NCI-H2227 (cell line): ENCODE data around the gene CROCC2.

ENCODE experiments used
- DNase-seq: peaks from one replicate; lab custom pipeline; 2025; ENCODE audit not compliant: unreplicated experiment; lab: John Stamatoyannopoulos, UW

CROCC2 gene

DNA sequence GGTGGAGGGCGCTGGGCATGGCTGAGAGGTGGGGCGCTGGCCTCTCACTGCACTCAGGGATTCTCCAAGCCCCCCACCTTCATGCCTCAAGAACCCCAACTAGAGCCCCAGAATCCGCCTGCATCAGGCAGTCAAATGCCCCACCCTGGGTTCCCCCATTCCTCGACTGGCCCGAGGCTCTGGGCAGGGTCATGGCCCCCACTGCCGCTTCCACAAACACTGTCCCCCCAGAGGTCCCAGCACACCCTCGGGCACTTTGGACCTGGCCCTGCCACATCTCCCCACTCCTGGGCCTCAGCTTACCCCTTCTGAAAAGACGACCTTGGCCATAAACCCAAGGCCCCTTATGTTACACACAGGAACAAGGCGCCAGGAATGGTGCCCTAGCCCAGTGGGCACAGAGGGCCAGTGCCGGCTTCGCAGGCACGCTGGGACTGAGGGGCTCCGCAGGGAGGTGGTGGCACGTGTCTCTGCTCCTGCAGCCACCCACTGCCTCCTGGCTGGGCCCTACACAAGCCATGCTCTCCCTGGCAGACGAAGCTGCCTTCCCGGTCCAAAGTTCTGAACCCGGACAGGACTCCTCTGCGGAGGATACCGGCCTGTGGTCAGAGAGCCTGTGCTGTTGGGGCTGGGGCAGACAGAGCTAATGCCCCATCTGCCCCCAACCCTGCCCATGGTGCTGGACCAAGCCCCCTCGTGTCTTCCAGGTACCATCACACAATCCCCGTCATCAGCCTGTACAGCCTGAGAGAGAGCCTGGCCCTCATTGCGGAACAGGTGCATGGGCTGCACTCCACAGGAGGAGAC lies 30.7 kb upstream of the CROCC2 start:
- DNase-seq = no peak

DNA sequence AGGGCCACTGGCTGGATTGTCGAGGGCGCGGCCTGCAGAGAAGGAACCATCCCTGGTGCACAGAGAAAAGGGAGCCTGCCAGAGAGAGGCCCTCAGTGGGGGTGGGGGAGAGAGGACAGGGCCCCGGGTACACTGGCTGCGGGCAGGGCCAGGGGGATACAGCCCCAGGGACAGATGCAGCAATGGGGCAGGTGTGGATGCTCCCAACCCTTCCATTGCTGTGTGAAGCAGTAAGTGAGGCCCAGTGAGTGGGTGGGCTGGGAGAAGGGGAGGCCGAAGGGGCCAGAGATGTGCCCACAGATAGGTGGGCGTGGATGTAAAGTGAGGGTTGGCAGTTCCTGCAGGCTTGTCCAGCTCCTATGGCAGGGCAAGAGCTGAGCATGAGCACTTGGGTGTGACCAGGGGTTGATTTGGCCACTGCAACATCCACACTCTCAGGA lies 30.1 kb upstream of the CROCC2 start:
- DNase-seq = no peak

DNA sequence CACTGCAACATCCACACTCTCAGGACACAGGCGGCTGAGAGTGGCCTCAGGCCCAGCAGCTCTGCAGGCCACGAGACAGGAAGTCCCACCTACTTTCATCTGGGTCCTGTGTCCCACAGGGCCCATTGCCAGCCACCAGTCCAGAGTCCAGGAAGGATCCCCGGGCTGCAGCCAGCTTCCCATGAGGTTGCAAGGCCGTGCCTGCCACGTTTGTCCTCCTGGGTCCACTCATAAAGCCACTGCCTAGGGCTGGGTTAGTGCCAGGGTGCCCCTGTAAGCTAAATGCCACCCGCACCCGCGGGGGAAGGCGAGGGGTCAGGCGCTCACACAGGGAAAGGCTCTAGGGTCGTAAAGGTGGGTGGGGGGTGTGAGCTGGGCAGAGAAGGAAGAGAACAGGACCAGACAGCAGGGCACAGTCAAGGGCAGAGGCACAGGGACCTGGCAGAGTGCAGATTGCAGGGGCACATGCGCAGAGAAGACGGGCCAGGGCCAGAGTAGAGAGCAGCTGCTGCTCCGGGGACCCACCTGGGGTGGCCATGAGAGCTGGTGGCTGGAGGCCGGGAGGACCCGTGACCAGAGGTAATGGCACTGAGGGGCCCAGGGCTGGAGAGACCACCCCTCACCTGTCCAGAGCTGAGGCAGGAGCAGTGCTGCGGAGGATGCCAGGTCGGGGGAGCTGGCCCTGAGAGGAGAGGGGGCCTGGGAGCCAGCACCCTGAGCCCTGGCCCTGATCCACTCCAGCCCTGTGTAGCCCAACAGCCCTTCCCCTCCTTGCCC lies 29.5 kb upstream of the CROCC2 start:
- DNase-seq = no peak

DNA sequence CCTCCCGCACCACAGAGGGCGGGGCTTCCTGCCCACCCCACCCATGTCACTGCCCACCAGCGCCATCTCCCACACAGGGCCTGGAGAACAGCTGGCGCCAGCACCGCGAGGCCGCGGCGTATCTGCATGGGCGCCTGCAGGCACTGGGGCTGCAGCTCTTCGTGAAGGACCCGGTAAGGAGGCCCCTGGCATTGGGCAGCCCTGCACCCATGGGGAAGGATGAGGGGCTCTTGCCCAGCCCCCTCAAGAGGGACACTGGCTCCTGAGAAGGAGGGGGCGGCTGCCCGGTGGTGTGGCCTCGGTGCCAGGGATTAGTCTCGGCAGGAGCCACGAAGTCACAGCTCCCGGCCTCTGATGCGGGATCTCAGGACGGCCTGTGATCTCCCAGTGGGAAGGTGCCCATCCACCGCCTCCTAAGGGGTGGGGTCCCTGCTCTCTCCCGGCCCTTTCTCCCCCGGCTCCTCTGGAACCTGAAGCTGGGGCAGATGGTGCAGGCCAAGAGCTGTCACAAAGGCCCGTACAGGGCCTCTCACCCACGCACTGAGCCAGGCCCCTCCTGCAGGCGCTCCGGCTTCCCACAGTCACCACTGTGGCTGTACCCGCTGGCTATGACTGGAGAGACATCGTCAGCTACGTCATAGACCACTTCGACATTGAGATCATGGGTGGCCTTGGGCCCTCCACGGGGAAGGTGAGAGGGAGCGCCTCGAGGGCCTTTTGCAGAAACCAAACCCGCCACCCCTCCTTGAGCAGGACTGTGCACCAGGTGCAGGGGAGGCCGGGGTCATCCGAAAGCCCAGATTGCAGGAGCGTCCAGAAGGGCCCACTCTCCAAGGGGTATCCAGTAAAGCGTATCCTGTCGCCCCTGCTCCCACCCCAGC lies 28.4 kb upstream of the CROCC2 start:
- no peak for DNase-seq

DNA sequence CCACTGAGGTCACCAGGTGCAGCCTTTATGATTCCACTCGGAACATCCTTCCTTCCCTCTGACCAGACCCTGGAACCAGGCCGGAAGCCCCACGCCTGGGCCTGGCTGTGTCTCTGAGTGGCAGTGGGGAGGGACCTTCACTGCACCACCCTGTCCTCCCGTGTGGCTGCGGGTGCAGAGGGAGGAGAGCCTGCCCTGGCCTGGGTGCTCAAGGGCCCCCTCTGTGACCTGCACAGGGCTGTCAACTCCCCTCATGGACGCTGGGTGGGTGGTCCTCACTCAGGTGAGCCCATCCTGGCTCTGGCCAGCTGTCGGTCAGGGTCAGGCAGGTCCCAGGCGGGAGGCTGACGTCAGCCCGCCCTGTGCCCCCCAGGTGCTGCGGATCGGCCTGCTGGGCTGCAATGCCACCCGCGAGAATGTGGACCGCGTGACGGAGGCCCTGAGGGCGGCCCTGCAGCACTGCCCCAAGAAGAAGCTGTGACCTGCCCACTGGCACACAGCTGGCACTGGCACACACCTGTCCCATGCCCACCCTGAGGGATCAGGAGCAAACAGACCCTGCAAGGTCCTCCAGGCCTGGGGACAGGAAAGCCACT lies 27.7 kb upstream of the CROCC2 start:
- DNase-seq = no peak

DNA sequence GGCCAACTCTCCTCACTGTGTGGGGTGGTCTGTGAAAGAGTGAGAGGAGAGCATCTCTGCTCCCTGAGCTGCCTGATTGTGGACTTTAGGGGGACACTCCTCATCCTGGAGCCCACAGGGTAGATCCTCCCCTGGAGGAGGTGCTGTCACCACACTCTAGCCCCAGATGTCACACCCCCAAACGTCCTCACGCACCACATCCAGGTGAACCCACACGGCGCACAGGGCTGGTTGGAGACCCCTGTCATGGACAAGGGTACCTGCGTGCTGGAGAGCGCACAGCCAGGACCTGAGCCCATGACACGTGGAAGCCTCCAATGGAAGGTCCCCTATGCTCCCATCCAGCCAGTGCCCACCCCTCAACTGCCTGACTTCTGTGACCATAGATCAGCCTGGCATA lies 27.0 kb upstream of the CROCC2 start:
- DNase-seq = no peak

DNA sequence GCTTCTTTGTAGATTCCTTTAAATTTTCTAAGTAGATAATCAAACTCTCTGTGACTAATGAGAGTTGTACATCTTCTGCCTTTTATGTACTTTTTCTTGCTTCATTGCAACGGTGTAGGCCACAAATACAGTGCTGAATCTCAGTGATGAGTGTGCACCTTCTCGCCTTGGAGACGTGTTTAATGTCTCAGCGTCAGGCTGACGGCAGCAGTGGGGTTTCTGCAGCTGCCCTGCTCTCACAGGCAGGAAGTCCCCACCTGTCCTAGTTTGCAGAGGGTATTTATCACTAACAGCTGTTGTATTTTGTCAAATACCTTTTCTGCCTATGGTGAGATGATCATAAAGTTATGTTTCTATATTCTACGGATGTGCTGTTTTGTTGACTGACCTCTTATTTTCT lies 24.2 kb upstream of the CROCC2 start:
- DNase-seq = no peak

DNA sequence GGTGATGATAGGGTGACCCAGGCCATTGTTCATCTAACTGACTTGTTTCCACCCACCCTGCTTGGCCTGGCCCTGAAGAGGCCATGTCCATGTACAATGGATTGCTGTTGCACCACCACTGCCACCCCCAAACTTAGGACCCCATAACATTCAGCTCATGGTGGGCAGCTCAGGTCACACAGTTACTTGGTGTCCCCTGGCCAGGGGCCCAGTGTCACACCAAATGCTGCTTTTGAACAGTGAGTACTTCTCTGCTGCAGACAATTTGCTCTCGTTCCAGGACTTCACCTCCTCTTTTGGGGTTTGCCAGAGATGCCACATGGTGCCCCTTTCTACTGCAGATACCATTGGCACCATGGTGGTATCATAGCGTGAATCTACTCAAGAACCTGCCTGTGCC lies 21.9 kb upstream of the CROCC2 start:
- no peak for DNase-seq

DNA sequence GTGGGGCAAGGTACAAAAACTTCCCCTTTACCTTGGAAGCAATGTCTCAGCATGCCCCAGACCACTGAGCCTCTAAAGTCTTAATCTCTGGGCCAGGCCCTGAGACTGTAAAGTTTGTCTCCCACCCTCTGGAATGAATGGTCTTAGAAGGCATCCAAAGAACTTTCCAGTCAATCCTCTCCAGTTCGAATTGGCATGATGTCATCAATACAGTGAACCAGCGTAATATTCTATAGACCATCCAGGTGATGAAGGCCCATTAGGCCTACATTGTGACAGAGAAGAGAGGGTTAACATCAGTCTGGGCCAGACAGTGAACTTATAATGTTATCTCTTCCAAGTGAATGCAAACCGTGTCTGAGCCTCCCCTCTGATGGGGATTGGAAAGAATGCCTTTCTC lies 21.4 kb upstream of the CROCC2 start:
- DNase-seq = no peak

DNA sequence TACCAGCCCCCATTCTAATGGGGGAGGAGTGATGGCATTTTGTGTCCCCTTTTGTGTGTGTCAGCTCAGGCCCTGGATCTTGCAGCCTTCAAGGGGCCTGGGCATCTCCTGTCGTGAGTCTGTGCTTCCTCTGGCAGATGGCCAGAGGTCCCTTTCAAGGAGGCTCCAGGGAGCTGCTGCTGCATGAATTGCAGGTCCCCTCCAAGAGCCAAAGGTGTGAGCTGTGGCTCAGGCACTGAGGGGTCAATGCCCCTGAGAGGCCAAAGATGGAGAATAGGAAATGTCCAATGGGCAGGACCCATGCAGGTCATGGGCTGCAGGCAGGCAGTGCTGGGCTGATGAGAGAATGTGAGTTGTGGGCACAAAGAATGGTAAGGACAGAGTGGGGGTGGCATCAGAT lies 20.6 kb upstream of the CROCC2 start:
- DNase-seq = no peak

DNA sequence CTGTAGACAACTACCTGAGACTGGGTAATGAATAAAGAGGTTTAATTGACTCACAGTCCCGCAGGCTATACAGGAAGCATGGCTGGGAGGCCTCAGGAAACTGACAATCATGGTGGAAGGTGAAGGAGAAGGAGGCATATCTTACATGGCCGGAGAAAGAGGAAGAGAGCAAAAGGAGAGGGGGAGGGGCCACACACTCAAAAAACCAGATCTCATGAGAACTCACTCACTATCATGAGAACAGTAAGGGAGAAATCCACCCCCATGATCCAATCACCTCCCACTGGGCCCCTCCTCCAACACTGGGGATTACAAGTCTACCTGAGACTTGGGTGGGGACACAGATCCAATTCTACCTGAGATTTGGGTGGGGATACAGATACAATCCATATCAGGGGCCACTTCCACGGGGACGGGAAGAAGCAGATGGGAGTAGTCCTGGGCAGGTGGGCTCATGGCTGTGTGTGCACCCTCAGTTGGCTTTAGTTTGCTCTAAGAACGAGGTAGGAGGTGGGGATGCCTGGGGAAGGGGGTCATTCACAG lies 20.0 kb upstream of the CROCC2 start:
- DNase-seq = no peak

DNA sequence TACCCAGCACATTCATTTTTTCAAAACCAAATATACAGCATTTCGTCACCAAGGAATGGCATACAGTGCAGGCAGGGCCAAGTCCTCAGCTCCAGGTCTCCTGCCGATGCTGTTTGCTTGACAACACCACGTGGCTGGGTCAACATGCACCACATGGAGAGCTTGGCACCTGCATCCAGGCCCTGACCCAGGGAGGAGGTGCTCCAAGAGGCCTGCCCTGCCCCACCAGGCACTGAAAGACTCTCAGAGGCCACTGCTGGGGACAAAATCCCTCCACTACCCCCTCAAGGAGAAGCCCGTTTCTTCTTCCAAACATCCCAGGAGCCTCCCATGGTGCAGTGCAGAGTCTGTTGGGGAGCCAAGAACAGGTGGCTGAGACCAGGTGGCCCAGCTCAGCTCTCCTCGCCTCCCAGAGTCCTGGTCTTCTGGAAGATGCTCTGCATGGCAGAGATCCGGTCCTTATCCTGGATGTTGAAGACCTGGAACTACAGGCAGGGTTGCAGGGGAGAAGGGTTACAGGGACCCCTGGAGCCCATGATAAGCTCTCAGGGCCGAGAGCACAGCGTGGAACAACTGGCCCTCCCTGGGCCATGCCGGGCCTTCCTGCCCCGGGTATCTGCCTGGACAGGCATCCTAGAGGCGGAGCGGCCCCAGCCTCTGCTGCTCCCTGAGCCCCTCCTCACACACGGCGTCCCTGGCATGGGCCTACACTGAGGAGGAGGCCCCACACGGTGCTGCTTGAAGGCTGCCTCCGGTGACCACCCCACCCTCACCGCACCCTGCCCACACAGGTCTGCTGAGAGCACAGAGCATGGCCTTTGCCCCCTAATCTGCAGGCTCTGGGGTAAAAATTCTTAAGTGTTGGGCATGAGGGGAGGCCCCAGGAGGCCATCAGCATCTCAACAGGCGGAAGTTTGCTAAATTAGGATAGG lies 19.2 kb upstream of the CROCC2 start:
- no peak for DNase-seq

DNA sequence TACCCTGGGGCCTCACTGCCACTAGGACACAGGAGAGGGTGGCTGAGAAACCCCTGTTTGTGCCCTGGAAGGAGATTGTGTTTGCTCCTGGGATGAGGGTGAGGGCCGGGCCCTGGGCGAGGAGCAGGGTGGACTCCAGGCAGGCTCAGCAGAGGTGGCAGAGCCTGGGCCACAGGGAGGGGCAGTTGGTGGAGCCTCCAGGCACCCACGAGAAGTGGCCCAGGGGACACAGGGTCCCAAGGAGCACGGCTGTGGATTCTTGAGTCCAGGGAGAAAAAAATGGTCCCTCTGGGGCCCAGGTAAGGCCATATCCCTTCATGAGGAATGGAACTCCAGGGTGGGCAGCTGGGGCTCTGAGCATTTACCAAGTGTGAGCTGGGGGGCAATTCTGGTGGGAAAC lies 18.5 kb upstream of the CROCC2 start:
- DNase-seq = no peak

DNA sequence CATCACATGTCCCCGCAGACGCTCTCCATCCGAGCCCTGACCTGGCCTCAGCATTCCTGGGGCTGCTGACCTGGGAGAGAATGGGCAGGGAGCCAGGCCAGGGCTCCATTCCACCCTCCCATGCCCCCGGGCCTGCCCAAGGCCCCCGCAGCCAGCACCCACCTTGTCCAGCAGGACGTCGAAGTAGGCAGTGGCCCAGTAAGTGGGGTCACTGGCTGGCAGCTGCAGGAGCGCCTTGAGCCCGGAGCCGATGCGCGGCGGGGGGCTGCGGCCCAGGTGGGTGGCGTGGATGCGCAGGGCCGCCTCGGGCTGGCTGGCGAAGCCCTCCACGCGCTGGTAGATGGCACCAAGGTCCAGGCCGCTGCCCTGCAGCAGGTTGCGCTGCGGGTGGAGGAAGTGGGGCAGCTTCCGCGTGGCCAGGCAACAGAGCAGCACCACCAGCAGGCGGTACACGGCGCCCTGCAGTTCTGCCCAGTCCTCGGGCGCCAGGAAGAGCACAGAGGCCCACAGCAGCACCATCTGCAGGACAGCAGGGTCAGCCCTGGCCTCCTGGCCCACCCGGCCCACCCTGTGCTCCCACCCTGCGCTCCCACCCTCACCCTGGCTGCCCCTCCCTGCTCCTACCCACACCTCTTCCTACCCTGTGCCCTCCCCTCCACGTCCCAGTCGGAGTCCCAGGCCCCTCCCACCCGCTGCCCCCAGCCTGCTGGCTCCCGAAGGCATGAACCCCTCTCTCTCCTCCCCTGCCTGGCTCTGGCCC lies 17.8 kb upstream of the CROCC2 start:
- DNase-seq = no peak

DNA sequence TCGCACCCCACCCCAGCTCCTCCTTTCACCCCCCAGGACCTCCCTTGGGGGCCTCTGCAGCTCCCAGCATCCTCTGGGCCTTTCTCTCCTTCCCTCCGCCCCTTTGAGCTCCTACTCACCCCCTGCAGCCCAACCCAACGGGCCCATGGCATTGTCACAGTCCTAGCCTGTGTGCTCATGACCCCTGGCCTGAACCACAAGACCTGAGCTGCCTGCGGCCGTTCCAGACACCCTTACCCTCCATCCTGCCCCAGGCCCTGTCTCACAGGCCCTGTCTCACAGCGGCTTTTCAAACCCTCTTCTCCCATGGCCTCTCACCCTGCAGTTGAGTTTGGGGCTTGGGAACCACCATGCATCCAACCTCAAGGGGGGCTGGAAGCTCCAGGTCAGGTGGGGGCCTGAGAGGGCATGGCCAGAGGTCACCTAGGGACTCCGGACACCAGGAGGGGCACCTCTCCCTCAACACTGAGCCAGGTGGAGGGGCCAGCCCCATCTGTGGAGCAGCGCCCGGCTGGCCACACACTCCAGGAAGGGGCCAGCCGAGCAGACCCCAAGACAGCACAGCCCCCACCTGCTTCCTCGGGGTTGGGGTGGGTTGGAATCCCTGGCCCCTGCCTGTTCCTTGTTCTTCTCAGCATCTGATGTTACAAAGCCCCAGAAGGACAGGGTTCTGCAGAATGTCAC lies 17.1 kb upstream of the CROCC2 start:
- no peak for DNase-seq

DNA sequence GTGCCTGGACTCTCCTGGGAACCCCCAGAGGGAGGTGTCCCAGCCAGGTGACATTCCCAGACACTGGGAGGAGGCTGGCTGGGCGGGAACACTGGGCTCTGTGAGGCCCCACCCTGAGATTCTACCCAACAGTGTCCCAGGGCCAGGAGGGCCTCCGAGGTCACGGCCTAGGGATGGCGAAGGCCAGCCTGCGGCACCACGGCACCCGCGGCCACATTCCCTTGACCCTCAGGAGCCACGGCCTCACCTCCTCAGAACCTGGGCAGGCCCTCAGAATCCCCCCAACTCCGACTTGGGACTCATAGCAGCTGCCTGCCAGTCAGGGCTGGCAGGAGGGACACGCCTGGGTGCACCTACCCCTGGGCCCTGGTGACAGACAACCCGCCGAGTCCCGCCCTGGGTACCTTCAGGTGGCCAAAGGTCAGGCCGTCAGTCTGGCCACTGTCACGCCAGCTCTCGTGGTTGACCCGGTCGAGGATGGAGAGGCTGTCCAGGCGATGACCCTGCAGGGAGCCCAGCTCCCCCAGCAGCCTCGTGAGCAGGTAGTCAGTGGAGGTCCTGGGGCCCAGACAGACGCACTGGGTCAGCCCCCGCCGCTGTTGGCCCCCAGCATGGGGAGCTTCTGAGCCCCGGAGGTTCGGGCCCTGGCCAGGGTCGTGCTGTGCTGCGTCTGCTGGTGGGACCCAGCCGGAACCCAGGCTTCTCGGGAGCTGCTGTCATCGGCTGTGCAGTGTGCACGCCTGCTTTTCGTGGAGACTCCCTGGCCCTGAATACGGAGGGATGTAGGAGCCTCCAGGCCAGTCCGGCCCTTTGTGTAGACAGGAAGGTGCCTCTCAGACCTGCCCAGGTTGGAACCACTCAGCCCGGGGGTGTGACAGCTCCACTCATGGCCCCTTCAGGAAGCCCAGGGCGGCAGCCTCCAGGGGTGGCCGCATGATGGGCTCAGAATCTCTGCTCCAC lies 16.3 kb upstream of the CROCC2 start:
- no peak for DNase-seq

DNA sequence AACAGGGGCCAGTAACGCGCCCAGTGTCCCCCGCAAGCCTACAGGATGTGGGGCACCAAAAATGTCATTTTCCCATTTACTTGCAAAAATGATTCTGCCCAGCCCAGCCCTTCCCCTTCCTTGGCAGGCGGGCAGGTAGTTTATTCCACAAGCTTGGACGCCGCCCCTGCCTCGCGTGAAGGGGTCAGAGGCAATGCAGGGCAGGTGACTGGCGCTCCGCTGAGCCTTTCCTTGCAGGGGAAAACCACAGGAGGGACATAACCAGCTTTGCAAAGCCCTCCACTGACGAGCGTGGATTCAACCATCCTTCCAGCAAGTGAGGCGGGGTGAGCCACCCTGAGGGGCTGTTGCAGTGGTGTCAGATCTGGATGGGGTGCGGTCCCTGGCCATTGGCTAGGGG lies 15.4 kb upstream of the CROCC2 start:
- DNase-seq = no peak
